Left ventricle myocardium inferior (tissue), 1 donor: ENCODE data around the gene MFSD12. TPM values are rescaled to one million over a fixed set of nuclear protein-coding genes. Genes with fewer than 3 reads are reported as not detected.

Experiments
- DNase-seq: peaks from one replicate; pipeline ENCODE4 v3.0.0-alpha.2; 2020
- H3K27ac ChIP-seq: fragments of 200-600 bp; replicated peaks from 2 replicates; pipeline ENCODE4 v1.8.0; 2021
- H3K27me3 ChIP-seq: fragments of 200-600 bp; 2 replicates; pipeline ENCODE4 v1.8.0; 2021; ENCODE audit warnings: low read depth
- H3K36me3 ChIP-seq: fragments of 200-600 bp; 2 replicates; pipeline ENCODE4 v1.8.0; 2021
- H3K4me1 ChIP-seq: fragments of 200-600 bp; 2 replicates; pipeline ENCODE4 v1.8.0; 2021
- H3K4me3 ChIP-seq: fragments of 200-600 bp; 2 replicates; pipeline ENCODE4 v1.8.0; 2021; ENCODE audit warnings: mild to moderate bottlenecking, moderate library complexity
- H3K9me3 ChIP-seq: fragments of 200-600 bp; replicated peaks from 2 replicates; pipeline ENCODE4 v1.8.0; 2021
- intact Hi-C: fragments of 100-400 bp; cut with micrococcal nuclease; formaldehyde crosslinking; loops from one replicate; pipeline ENCODE4 v1.11.0; 2022
- total RNA-seq: library from RNA; stranded (reverse); fragmentation: NEBNext Ultra II Directional; extraction: Animal tissue kit (Norgen Biotek cat#: 25700); gene quantifications from one replicate; pipeline ENCODE4 v1.2.1, GENCODE V29; 2021
- TF ChIP-seq, protein P1 (sequence below): fragments of 200-600 bp; IDR thresholded peaks from 2 replicates; pipeline ENCODE4 v1.8.0; 2021; ENCODE audit warnings: antibody characterized with exemption, mild to moderate bottlenecking, borderline replicate concordance
- donor health status: DM: no; HTN: yes; CAD: no; lungs with severe emphysema.

Gene MFSD12
- total RNA-seq, 1 donor from 2014 or later, result 23.5 TPM

DNA sequence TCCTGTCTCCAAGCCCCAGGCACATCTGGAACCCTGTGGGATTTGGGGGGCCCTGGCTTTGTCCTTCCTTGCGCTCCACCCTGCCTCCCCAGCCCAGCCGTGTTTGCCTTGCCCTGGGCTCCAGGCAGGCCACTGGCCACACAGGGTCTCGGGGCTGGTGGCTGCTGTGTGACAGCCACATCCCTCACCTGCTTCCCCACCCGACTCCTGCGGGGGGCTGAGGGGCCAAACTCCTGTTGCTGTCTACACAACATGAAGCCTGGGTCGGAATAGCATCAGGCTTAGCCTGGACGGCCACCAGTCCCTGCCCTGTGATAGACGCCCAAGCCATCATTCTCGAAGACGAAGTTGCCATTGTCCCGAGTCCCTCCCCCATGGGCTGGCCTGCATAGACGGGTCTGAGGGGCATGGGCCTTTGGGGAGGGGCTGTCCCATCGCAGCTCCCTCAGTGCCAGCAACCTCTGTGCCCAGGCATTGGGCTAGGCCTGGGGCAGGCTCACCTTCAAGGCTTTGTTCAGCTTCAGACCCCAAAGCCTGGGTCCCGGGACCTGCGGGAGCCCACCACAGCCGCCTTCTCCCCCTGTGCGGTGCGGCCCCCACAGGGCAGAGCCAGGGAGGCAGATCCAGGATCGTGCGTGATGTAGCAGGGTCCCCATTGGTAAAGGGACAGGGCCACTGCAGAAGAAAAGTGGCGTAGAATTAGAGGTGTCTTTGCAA lies 33.9 kb downstream of the MFSD12 start:
- intact Hi-C loops, result no loop called here

DNA sequence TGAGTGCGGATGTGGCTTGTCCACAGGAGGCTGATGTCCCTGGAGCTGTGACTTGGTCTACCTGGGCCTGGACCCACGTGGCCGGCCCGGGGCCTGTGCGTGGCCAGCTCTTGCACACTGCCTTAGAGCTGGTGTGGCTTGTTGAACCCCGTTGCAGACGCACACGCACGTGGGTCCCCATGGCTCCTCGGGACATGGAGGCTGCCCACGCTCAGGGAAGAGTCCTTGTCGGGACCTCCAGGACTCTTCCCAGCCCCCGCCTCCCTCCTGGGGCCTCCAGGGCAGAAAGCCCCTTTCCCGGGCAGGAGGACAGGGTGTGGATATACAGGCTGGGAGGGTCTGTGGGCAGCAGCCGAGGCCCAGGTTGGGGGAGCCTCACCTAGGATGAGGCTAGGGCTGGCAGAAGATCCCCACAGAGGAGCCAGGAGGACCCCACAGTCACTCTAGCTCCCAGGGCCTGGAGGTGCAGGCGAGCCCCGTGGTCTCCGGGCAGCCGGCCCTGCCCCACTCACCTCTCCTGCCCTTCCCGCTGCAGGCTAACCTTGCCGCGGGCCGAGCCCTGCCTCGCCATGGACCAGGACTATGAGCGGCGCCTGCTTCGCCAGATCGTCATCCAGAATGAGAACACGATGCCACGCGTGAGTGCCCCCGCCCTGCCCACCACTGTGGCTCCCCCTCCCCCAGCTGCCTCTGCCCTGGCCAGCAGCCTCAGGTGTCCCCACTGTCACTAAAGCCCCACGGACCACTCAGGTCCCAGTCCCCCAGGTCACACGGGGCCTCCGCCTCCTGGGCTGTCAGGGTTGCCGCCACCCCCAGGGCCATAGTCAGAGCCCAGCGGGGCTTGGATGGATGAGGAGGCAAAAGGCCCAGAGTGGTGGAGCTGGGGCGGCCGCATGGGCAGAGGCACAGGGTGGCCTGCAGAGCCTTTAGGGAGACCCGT lies 34.7 kb downstream of the MFSD12 start:
- Histone ChIP-seq H3K27ac (no peak overlapping the region), H3K27me3 (no peaks in the 10 kb centered on the region), H3K4me3 (no peak overlapping the region), H3K9me3 (no peaks in the 10 kb centered on the region), H3K36me3 (peaks cover 51% of the 10 kb centered on the region), H3K4me1 (peaks cover 10% of the 10 kb centered on the region)
- no peak for DNase-seq
- TF ChIP-seq, protein P1, sequence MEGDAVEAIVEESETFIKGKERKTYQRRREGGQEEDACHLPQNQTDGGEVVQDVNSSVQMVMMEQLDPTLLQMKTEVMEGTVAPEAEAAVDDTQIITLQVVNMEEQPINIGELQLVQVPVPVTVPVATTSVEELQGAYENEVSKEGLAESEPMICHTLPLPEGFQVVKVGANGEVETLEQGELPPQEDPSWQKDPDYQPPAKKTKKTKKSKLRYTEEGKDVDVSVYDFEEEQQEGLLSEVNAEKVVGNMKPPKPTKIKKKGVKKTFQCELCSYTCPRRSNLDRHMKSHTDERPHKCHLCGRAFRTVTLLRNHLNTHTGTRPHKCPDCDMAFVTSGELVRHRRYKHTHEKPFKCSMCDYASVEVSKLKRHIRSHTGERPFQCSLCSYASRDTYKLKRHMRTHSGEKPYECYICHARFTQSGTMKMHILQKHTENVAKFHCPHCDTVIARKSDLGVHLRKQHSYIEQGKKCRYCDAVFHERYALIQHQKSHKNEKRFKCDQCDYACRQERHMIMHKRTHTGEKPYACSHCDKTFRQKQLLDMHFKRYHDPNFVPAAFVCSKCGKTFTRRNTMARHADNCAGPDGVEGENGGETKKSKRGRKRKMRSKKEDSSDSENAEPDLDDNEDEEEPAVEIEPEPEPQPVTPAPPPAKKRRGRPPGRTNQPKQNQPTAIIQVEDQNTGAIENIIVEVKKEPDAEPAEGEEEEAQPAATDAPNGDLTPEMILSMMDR, result no peak
- intact Hi-C loops, result no loop called here

More for the DNA sequence above, 33.9 kb downstream of the MFSD12 start:
- H3K27ac ChIP-seq, result no peak overlapping the region
- TF ChIP-seq, protein P1, result no peak
- peaks cover 5% of the 10 kb centered on the region for H3K4me1 ChIP-seq
- H3K4me3 ChIP-seq, result no peak overlapping the region
- H3K9me3 ChIP-seq, result no peaks in the 10 kb centered on the region
- no peaks in the 10 kb centered on the region for H3K27me3 ChIP-seq
- DNase-seq, result no peak
- peaks cover 57% of the 10 kb centered on the region for H3K36me3 ChIP-seq

DNA sequence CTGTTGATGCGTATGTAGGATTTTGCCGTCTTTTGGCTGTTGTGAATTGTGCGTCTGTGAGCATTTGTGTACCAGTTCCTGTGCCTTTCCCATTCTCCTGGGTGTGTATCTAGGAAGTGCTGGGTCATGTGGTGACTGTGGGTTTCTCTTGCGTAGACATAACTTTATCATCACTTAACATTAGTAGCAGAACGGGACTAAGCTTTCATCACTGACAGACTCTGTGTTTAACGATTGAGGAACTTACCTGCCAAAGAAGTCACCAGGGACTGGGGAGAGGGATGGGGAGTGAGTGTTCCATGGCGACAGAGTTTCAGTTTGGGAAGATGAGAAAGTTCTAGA lies 36.3 kb downstream of the MFSD12 start:
- TF ChIP-seq, protein P1, result no peak
- Histone ChIP-seq H3K36me3 (peaks cover 35% of the 10 kb centered on the region), H3K27ac (no peak overlapping the region), H3K27me3 (no peaks in the 10 kb centered on the region), H3K9me3 (no peaks in the 10 kb centered on the region), H3K4me3 (no peak overlapping the region), H3K4me1 (peaks cover 26% of the 10 kb centered on the region)
- no peak for DNase-seq
- intact Hi-C loops, result no loop called here

DNA sequence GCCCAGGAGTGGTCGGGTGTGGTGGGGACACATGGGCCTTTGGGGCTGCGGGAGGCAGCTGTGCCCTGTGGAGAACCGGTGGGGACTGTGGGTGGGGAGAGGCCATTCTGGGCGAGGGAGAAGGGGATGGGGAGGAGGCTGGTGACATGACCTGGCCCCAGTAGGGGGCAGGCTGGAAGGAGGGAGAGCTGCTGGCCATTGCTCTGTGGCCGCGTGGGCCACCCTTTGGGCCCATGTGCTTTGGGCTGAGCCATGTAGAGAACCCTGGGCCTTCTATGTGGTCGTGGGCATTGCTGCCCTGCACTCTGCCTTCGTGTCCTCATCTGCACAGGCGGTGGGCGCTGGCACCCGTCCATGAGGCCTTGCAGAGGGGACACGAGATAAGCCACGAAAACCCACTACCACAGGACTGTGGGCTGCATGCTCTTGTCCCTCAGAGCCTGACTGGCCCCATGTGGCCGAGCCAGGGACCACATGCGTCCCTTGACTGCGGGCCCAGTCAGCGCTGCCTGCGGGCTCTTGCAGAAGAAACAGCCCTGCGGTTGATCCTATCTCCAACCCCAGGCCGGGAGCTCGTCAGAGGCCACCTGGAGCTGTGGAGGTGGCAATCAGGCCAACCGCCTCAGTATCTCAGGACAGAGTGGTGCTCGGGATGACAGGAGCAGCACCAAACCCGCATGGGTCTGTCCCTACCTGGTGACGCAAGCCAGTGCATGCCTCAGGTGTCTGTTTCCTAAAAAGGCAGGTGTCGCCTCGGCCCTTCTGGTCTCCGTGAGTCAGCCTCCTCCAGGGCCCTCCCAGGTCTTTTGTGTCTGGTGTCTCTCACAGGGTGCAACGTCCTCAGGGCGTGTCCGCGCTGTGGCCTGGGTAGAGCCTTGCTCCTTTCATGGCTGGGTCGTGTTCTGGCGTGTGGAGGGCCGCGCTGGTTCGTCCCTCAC lies 37.0 kb downstream of the MFSD12 start:
- intact Hi-C loops, result no loop called here
- Histone ChIP-seq H3K36me3 (peaks cover 30% of the 10 kb centered on the region), H3K4me1 (peaks cover 27% of the 10 kb centered on the region)

More for the DNA sequence above, 37.0 kb downstream of the MFSD12 start:
- H3K27ac ChIP-seq, result no peak overlapping the region
- no peaks in the 10 kb centered on the region for H3K27me3 ChIP-seq
- no peaks in the 10 kb centered on the region for H3K9me3 ChIP-seq
- no peak for DNase-seq
- no peak overlapping the region for H3K4me3 ChIP-seq
- TF ChIP-seq, protein P1, result no peak
